Retina (tissue), 1 donor: ENCODE results near the gene ABTB2.
"Not testable (repeated sequence)": the region's sequence is repeated elsewhere in the genome, so short reads cannot be mapped to it uniquely, and the experiment has no call there.

Experiments
- DNase-seq: peaks from one replicate; pipeline ENCODE4 v3.0.0-alpha.2; 2016

Gene ABTB2

GRCh38 chr11:34182921-34183685 lies 174.7 kb downstream of the ABTB2 start:
- no peak for DNase-seq

- DNase-seq = no peak
These were observed 175.4 kb downstream of the ABTB2 start for GRCh38 chr11:34182425-34182824.

- no peak for DNase-seq
These were observed 175.9 kb downstream of the ABTB2 start for GRCh38 chr11:34181856-34182405.

- no peak for DNase-seq
These were observed 176.6 kb downstream of the ABTB2 start for GRCh38 chr11:34181251-34181650.

- DNase-seq = not testable (repeated sequence)
These were observed 177.0 kb downstream of the ABTB2 start for GRCh38 chr11:34180814-34181165.

- no peak for DNase-seq
These were observed 177.6 kb downstream of the ABTB2 start for GRCh38 chr11:34180040-34180813.

GRCh38 chr11:34179026-34179675 lies 178.7 kb downstream of the ABTB2 start:
- no peak for DNase-seq

GRCh38 chr11:34178209-34178821 lies 179.5 kb downstream of the ABTB2 start:
- no peak for DNase-seq

GRCh38 chr11:34176751-34177209 lies 181.0 kb downstream of the ABTB2 start:
- DNase-seq = no peak

- no peak for DNase-seq
These were observed 182.4 kb downstream of the ABTB2 start for GRCh38 chr11:34175284-34176019.

GRCh38 chr11:34174412-34175041 lies 183.3 kb downstream of the ABTB2 start:
- DNase-seq = peak; percentile 94

GRCh38 chr11:34173050-34173449 lies 184.8 kb downstream of the ABTB2 start:
- DNase-seq = no peak

- DNase-seq = no peak
These were observed 188.1 kb downstream of the ABTB2 start for GRCh38 chr11:34169686-34170085.

GRCh38 chr11:34168642-34169420 lies 189.0 kb downstream of the ABTB2 start:
- DNase-seq = no peak

- no peak for DNase-seq
These were observed 189.8 kb downstream of the ABTB2 start for GRCh38 chr11:34167961-34168360.

- no peak for DNase-seq
These were observed 190.7 kb downstream of the ABTB2 start for GRCh38 chr11:34166806-34167740.

GRCh38 chr11:34165786-34166555 lies 191.8 kb downstream of the ABTB2 start:
- DNase-seq = no peak

GRCh38 chr11:34165121-34165520 lies 192.7 kb downstream of the ABTB2 start:
- DNase-seq = no peak

GRCh38 chr11:34162856-34163255 lies 195.0 kb downstream of the ABTB2 start:
- DNase-seq = no peak
